ENCODE measurements around the gene FBXW9. TPM values are rescaled to one million over a fixed set of nuclear protein-coding genes. Genes with fewer than 3 reads are reported as not detected.

FBXW9 gene
- total and polyA plus RNA-seq, 7 experiments from 2014 or later: 2.5 to 8.6 (median 4.6) TPM

DNA sequence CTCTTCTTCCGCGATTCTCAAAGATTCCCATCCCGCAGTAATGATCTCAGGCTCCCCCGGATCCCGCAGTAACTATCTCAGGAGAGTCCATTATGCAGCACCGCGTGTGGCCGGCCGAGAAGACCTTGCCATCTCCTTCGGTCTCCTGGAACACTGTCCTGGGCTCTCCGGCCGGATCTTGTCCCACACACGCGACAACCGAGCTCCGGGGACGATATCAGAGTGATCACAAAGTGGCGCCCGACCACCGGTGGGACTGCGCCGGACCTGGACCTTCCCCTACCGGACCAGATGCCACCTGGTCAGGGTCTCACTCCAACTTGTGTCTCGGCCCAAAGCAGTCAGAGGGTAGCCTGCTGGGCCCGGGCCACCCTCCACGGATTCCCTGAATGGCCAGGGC, 53.9 kb downstream of the FBXW9 start:
- DNase-seq: no peak
- POLR2A ChIA-PET: interaction anchor here (0.6 to 0.8 kb wide), 2 partner anchors 29 to 300 kb away, joined by 3 read pairs; no protein-coding TSS in a partner anchor
- CTCF ChIA-PET: interaction anchor here (1.1 kb wide), 1 partner anchor 31 kb away, joined by 3 read pairs; no protein-coding TSS in a partner anchor

DNA sequence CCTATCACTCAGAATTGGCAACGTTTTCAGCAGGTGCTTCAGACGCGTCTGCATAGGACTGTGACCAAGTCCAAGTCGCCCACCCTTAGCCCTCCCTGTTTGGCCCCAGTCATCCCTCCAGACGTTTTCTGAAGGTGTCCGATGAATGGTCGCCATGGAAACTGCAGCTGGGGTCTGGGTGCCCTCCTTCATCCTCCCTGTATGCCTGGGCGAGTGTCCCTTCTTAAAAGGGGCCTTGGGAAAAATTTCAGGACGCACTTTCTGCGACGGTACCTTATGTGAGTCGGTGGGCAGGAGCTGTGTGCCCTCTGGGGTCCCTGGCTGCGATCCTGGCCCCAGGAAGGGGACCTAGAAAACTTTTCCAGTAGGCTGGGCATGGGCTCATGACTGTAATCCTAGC, 55.0 kb downstream of the FBXW9 start:
- peaks cover 0 to 19% (median 0%) of the 10 kb centered on the region in 5 donors for H3K36me3 Mint-ChIP-seq
- H3K27ac ChIP-seq (ENCODE audit: low read depth, low read length): no peak overlapping the region
- DNase-seq (no peak), ATAC-seq (no peak)
- no peaks in the 10 kb centered on the region for H3K9me3 ChIP-seq (ENCODE audit: control insufficient read depth in 2 of 3, low read length in 3 of 3)
- H3K27ac Mint-ChIP-seq: no peak overlapping the region
- peaks cover 8 to 19% (median 13%) of the 10 kb centered on the region in 7 donors for H3K4me1 Mint-ChIP-seq
- no peak overlapping the region for H3K4me3 Mint-ChIP-seq
- intact Hi-C loops (cut with micrococcal nuclease): loop anchor here in 1 of 2 donors (2.0 kb wide), 1 partner anchor 39 kb away; no protein-coding TSS in a partner anchor
- H3K4me3 ChIP-seq (ENCODE audit: low read length): no peak overlapping the region
- ChIA-PET POLR2A (no interaction called here), CTCF (no interaction called here)
- H3K36me3 ChIP-seq (ENCODE audit: control insufficient read depth in 2 of 3, insufficient read depth in 3 of 3, low read length in 3 of 3): peaks cover 0 to 7% (median 0%) of the 10 kb centered on the region in 3 experiments
- H3K9me3 Mint-ChIP-seq: no peaks in the 10 kb centered on the region
- peaks cover 3 to 12% of the 10 kb centered on the region in 2 donors for H3K4me1 ChIP-seq (ENCODE audit: control insufficient read depth in 2 of 2, insufficient read depth in 2 of 2, low read length in 2 of 2)
- no peaks in the 10 kb centered on the region for H3K27me3 Mint-ChIP-seq
- no peaks in the 10 kb centered on the region for H3K27me3 ChIP-seq (ENCODE audit: control insufficient read depth in 2 of 2, insufficient read depth in 2 of 2, low read length in 2 of 2)

More for the DNA sequence above, 53.9 kb downstream of the FBXW9 start:
- no peak overlapping the region for H3K4me3 ChIP-seq (ENCODE audit: low read length)
- intact Hi-C loops (cut with micrococcal nuclease): no loop called here
- ATAC-seq: no peak
- no peaks in the 10 kb centered on the region for H3K27me3 Mint-ChIP-seq
- H3K27me3 ChIP-seq (ENCODE audit: control insufficient read depth in 2 of 2, insufficient read depth in 2 of 2, low read length in 2 of 2): no peaks in the 10 kb centered on the region
- no peaks in the 10 kb centered on the region for H3K9me3 Mint-ChIP-seq
- no peak overlapping the region for H3K4me3 Mint-ChIP-seq
- no peak overlapping the region for H3K27ac Mint-ChIP-seq
- H3K27ac ChIP-seq (ENCODE audit: low read depth, low read length): no peak overlapping the region
- H3K36me3 ChIP-seq (ENCODE audit: control insufficient read depth in 2 of 3, insufficient read depth in 3 of 3, low read length in 3 of 3): peaks cover 0 to 7% (median 0%) of the 10 kb centered on the region in 3 experiments
- no peaks in the 10 kb centered on the region for H3K9me3 ChIP-seq (ENCODE audit: control insufficient read depth in 2 of 3, low read length in 3 of 3)
- peaks cover 8 to 16% (median 9%) of the 10 kb centered on the region in 7 donors for H3K4me1 Mint-ChIP-seq
- peaks cover 0 to 14% (median 0%) of the 10 kb centered on the region in 5 donors for H3K36me3 Mint-ChIP-seq
- H3K4me1 ChIP-seq (ENCODE audit: control insufficient read depth in 2 of 2, insufficient read depth in 2 of 2, low read length in 2 of 2): peaks cover 3 to 12% of the 10 kb centered on the region in 2 donors

DNA sequence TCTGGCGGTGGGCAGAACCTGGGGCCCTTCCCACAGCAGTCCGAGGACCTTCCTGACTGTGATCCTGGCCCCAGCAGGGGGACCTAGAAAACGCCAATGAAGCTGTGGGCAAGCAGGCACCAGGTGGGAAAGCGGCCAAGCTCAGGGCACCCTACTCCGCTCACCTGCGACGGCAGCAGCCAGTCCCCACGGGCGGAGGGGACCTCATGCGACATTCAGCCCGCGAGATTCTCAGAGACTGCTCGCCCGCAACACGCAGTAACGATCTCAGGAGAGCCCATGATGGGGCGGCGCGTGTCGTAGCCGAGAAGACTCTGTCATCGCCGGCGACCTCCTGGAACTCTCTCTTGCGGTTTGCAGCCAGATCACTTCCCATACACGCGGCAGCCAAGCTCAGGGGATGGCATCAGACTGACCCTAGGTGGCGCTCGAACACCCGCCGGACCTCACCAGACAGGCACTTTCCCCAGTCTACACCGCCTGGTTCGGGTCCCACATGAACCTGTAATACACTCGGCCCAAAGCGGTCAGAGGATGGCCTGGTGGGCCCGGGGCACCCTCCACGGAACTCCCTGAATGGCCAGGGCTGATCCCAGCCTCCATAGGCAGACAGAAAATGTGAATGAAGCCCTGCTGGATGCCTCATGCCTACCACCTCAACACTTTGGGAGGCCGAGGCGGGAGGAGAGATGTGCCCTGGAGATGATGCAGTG, 56.4 kb downstream of the FBXW9 start:
- H3K9me3 ChIP-seq (ENCODE audit: control insufficient read depth in 2 of 3, low read length in 3 of 3): no peaks in the 10 kb centered on the region
- ChIA-PET POLR2A (interaction anchor here (0.5 to 1.5 kb wide), 6 partner anchors 26 to 1626 kb away, joined by 3 to 7 read pairs (median 4); partner anchors contain the start of genes ZNF490 and ZNF791), CTCF (interaction anchor here (0.6 to 1.8 kb wide), 12 partner anchors 9 to 247 kb away, joined by 3 to 6 read pairs (median 3); partner anchors contain the start of genes DHPS and KLF1)
- Mint-ChIP-seq H3K27ac (peak overlapping the region; percentile 39 to 89 (median 82)), H3K27me3 (no peaks in the 10 kb centered on the region), H3K4me3 (peak overlapping the region; percentile 73 to 85 (median 80)), H3K9me3 (no peaks in the 10 kb centered on the region), H3K4me1 (peaks cover 12 to 28% (median 21%) of the 10 kb centered on the region in 7 donors), H3K36me3 (peaks cover 0 to 19% (median 0%) of the 10 kb centered on the region in 5 donors)
- peaks cover 0 to 7% (median 0%) of the 10 kb centered on the region in 3 experiments for H3K36me3 ChIP-seq (ENCODE audit: control insufficient read depth in 2 of 3, insufficient read depth in 3 of 3, low read length in 3 of 3)
- H3K27ac ChIP-seq (ENCODE audit: low read depth, low read length): peak overlapping the region; percentile 5
- ATAC-seq: peak; percentile 93
- H3K4me1 ChIP-seq (ENCODE audit: control insufficient read depth in 2 of 2, insufficient read depth in 2 of 2, low read length in 2 of 2): peaks cover 3 to 12% of the 10 kb centered on the region in 2 donors
- no peaks in the 10 kb centered on the region for H3K27me3 ChIP-seq (ENCODE audit: control insufficient read depth in 2 of 2, insufficient read depth in 2 of 2, low read length in 2 of 2)
- DNase-seq: peak; percentile 64 to 81 (median 78)
- H3K4me3 ChIP-seq (ENCODE audit: low read length): peak overlapping the region; percentile 40
- intact Hi-C loops (cut with micrococcal nuclease): loop anchor here (1.0 to 2.0 kb wide), 7 partner anchors 25 to 120 kb away; partner anchors contain the start of genes ZNF490 (in 1 of the 2) and ZNF791 (in 1 of the 2)

Other genes starting within 250 kb of the FBXW9 start
- gene ZNF709, start 211.8 kb downstream of the FBXW9 start, total RNA-seq: 1 to 10 TPM; 2.2 to 8.0 (median 5.3) TPM
- 1 to 10 TPM; 2.0 to 3.3 TPM for gene ZNF709, start 211.8 kb downstream of the FBXW9 start, polyA plus RNA-seq
- gene ZNF564, start 145.1 kb downstream of the FBXW9 start, total RNA-seq: 10 to 100 TPM; 10.5 to 33.6 (median 19.0) TPM
- gene ZNF564, start 145.1 kb downstream of the FBXW9 start, polyA plus RNA-seq: 10 to 100 TPM; 15.3 to 17.9 TPM
- 10 to 100 TPM; 10.3 to 14.9 (median 11.6) TPM for gene ZNF490, start 85.8 kb downstream of the FBXW9 start, total RNA-seq
- gene ZNF490, start 85.8 kb downstream of the FBXW9 start, polyA plus RNA-seq: 1 to 10 TPM; 4.6 to 5.3 TPM
- 10 to 100 TPM; 29.1 to 53.3 (median 38.7) TPM for gene ZNF791, start 85.7 kb downstream of the FBXW9 start, total RNA-seq
- 10 to 100 TPM; 12.6 to 13.1 TPM for gene ZNF791, start 85.7 kb downstream of the FBXW9 start, polyA plus RNA-seq
- 100 to 1,000 TPM; 105 to 215 (median 138) TPM for gene MAN2B1, start 29.9 kb downstream of the FBXW9 start, total RNA-seq
- gene MAN2B1, start 29.9 kb downstream of the FBXW9 start, polyA plus RNA-seq: 10 to 100 TPM; 40.6 to 59.5 TPM
- 10 to 100 TPM in 3 of 5 experiments, 1 to 10 TPM in 2; 7.8 to 18.6 (median 14.7) TPM for gene WDR83, start 29.8 kb downstream of the FBXW9 start, total RNA-seq
- gene WDR83, start 29.8 kb downstream of the FBXW9 start, polyA plus RNA-seq: 10 to 100 TPM; 13.9 to 20.6 TPM
- gene DHPS, start 14.8 kb downstream of the FBXW9 start, total RNA-seq: 100 to 1,000 TPM; 125 to 223 (median 174) TPM
- gene DHPS, start 14.8 kb downstream of the FBXW9 start, polyA plus RNA-seq: 100 to 1,000 TPM; 113 to 124 TPM
- gene GNG14, start 8.6 kb downstream of the FBXW9 start, total RNA-seq: not detected
- not detected for gene GNG14, start 8.6 kb downstream of the FBXW9 start, polyA plus RNA-seq
- gene TNPO2, start 27.3 kb upstream of the FBXW9 start, total RNA-seq: 10 to 100 TPM; 53.5 to 78.7 (median 62.5) TPM
- gene TNPO2, start 27.3 kb upstream of the FBXW9 start, polyA plus RNA-seq: 1 to 10 TPM; 2.0 to 3.8 TPM
- gene TRIR, start 38.1 kb upstream of the FBXW9 start, total RNA-seq: 100 to 1,000 TPM; 175 to 225 (median 192) TPM
- 100 to 1,000 TPM; 177 to 216 TPM for gene TRIR, start 38.1 kb upstream of the FBXW9 start, polyA plus RNA-seq
- 10 to 100 TPM; 22.6 to 60.3 (median 27.0) TPM for gene GET3, start 40.9 kb upstream of the FBXW9 start, total RNA-seq
- gene GET3, start 40.9 kb upstream of the FBXW9 start, polyA plus RNA-seq: 10 to 100 TPM; 47.1 to 50.4 TPM
- gene BEST2, start 55.2 kb upstream of the FBXW9 start, total RNA-seq: not detected
- not detected for gene BEST2, start 55.2 kb upstream of the FBXW9 start, polyA plus RNA-seq
- gene HOOK2, start 78.9 kb upstream of the FBXW9 start, total RNA-seq: 10 to 100 TPM; 16.6 to 37.5 (median 22.3) TPM
- gene HOOK2, start 78.9 kb upstream of the FBXW9 start, polyA plus RNA-seq: 1 to 10 TPM; 4.0 to 5.3 TPM
- gene JUNB, start 94.9 kb upstream of the FBXW9 start, total RNA-seq: 1,000 to 10,000 TPM in 2 of 5 experiments, 100 to 1,000 TPM in 3; 107 to 2,198 (median 203) TPM
- gene JUNB, start 94.9 kb upstream of the FBXW9 start, polyA plus RNA-seq: 1,000 to 10,000 TPM in 1 of 2 donors, 100 to 1,000 TPM in 1; 690 to 1,125 TPM
- gene PRDX2, start 105.2 kb upstream of the FBXW9 start, total RNA-seq: 100 to 1,000 TPM in 3 of 5 experiments, 10 to 100 TPM in 2; 75.1 to 297 (median 117) TPM
- gene PRDX2, start 105.2 kb upstream of the FBXW9 start, polyA plus RNA-seq: 100 to 1,000 TPM; 313 to 359 TPM
- gene THSD8, start 105.4 kb upstream of the FBXW9 start, total RNA-seq: 10 to 100 TPM in 1 of 5 experiments, 1 to 10 TPM in 2, under 1 TPM in 1, not detected in 1; 0.80 to 18.9 (median 2.1) TPM
- gene THSD8, start 105.4 kb upstream of the FBXW9 start, polyA plus RNA-seq: not detected
- gene RNASEH2A, start 110.0 kb upstream of the FBXW9 start, total RNA-seq: 10 to 100 TPM in 2 of 5 experiments, 1 to 10 TPM in 3; 1.6 to 30.9 (median 9.3) TPM
- gene RNASEH2A, start 110.0 kb upstream of the FBXW9 start, polyA plus RNA-seq: 10 to 100 TPM; 20.3 to 20.4 TPM
- gene RTBDN, start 137.9 kb upstream of the FBXW9 start, total RNA-seq: not detected
- not detected for gene RTBDN, start 137.9 kb upstream of the FBXW9 start, polyA plus RNA-seq
- gene MAST1, start 141.9 kb upstream of the FBXW9 start, total RNA-seq: under 1 TPM in 4 of 5 experiments, not detected in 1; 0.51 to 0.93 (median 0.71) TPM
- gene MAST1, start 141.9 kb upstream of the FBXW9 start, polyA plus RNA-seq: 1 to 10 TPM in 1 of 2 donors, under 1 TPM in 1; 0.70 to 3.5 TPM
- 10 to 100 TPM; 14.2 to 29.9 (median 28.1) TPM for gene DNASE2, start 184.8 kb upstream of the FBXW9 start, total RNA-seq
- gene DNASE2, start 184.8 kb upstream of the FBXW9 start, polyA plus RNA-seq: 10 to 100 TPM; 43.6 to 52.9 TPM
- gene KLF1, start 190.6 kb upstream of the FBXW9 start, total RNA-seq: under 1 TPM in 2 of 5 experiments, not detected in 3; 0.32 to 0.41 TPM
- not detected for gene KLF1, start 190.6 kb upstream of the FBXW9 start, polyA plus RNA-seq
- gene GCDH, start 194.5 kb upstream of the FBXW9 start, total RNA-seq: 10 to 100 TPM; 40.1 to 74.2 (median 54.5) TPM
- gene GCDH, start 194.5 kb upstream of the FBXW9 start, polyA plus RNA-seq: 10 to 100 TPM; 22.0 to 23.2 TPM
- gene SYCE2, start 222.7 kb upstream of the FBXW9 start, total RNA-seq: 1 to 10 TPM in 3 of 5 experiments, under 1 TPM in 1, not detected in 1; 0.78 to 3.3 (median 2.3) TPM
- gene SYCE2, start 222.7 kb upstream of the FBXW9 start, polyA plus RNA-seq: 1 to 10 TPM in 1 of 2 donors, not detected in 1; 1.4 TPM
- gene FARSA, start 237.1 kb upstream of the FBXW9 start, total RNA-seq: 100 to 1,000 TPM in 1 of 5 experiments, 10 to 100 TPM in 4; 25.9 to 109 (median 52.6) TPM
- 10 to 100 TPM; 58.0 to 88.3 TPM for gene FARSA, start 237.1 kb upstream of the FBXW9 start, polyA plus RNA-seq
- 1,000 to 10,000 TPM in 1 of 5 experiments, 100 to 1,000 TPM in 4; 449 to 1,130 (median 502) TPM for gene CALR, start 242.0 kb upstream of the FBXW9 start, total RNA-seq
- gene CALR, start 242.0 kb upstream of the FBXW9 start, polyA plus RNA-seq: 100 to 1,000 TPM; 142 to 155 TPM
- gene RAD23A, start 249.2 kb upstream of the FBXW9 start, total RNA-seq: 100 to 1,000 TPM in 2 of 5 experiments, 10 to 100 TPM in 3; 75.0 to 111 (median 96.4) TPM
- 10 to 100 TPM; 85.5 to 87.2 TPM for gene RAD23A, start 249.2 kb upstream of the FBXW9 start, polyA plus RNA-seq

Data from naive thymus-derived CD4-positive, alpha-beta T cell (primary cell).